Measurements from ENCODE around the gene TMC1.
"Not testable (repeated sequence)": the region's sequence is repeated elsewhere in the genome, so short reads cannot be mapped to it uniquely, and the experiment has no call there.

- not testable (repeated sequence) for TF ChIP-seq EZH2phosphoT487, CTCF, EZH2 (IDR thresholded peaks at IDR 0.05)
Observed at GRCh38 chr9:72845052-72845451, 323.6 kb downstream of the TMC1 start.

Data from neural progenitor cell (in vitro differentiated cells).